Measurements from ENCODE around the gene AOC2. TPM values are rescaled to one million over a fixed set of nuclear protein-coding genes. Genes with fewer than 3 reads are reported as not detected.
A peak's percentile ranks its signal among the peaks of the same experiment; 100 is the strongest.

The AOC2 gene
- polyA plus RNA-seq, 2 of the 4 experiments (the other 2 are of a cell fraction): 1.7 to 2.7 TPM

DNA sequence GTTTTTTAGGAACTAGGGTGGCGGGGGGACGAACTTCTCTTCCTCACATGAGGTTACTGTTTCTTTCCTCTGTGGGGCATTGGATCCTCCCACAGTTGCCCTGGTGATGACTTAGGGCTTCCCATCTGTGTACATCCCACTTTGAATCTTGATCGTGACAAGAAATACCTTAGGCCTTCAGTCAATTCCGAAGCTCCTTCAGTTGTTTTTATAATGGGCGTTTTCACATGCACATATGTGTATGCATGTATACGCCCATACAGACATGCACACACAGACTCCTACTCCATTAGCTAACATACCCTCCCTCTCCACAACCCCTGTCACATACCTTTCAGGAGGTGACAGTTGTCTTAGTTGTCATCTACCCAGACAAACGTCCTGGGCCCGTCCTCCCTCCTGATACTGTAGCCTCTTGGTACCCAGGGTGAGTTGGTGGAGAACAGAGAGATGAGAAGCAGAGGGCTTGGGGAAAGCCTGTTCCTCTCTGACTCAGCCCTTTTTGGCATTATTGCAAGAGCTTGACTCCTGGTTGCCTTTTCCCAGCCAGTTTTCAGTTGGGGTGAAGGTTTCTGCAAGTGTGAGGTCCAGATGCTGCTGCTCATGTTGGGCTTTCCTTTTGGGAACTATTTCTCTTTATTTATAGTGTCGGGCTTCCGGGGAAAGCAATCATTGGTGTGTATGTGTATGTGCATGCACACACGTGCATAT, 2.2 kb upstream of the AOC2 start:
- FAIRE-seq (peak; percentile 74), ATAC-seq (0 out of 6 replicates have a peak, but pooled peaks of 1 of the 2 experiments have one; percentile 6), DNase-seq (ENCODE audit: low read depth in 1 of 2, low spot score in 1 of 2) (no peak)
- POLR2A ChIA-PET: interaction anchor here (1.7 to 1.8 kb wide), 2 partner anchors 18 to 156 kb away, joined by 5 to 6 read pairs; partner anchors contain the start of genes BECN1 and RPL27
- H3K27ac ChIP-seq: no peak overlapping the region
- no peak overlapping the region for H3K4me2 ChIP-seq
- 80% methylated on average over 11 of the region's 11 CpGs for WGBS (ENCODE audit: missing lambda C conversion rate)
- H3K4me1 ChIP-seq: no peaks in the 10 kb centered on the region
- CTCF ChIA-PET: interaction anchor here (0.9 to 20.4 kb wide), 29 partner anchors 8 to 352 kb away, joined by 3 to 372 read pairs (median 14); partner anchors contain the start of genes AARSD1, BECN1, PSME3 and RPL27
- TF ChIP-seq, protein P1, sequence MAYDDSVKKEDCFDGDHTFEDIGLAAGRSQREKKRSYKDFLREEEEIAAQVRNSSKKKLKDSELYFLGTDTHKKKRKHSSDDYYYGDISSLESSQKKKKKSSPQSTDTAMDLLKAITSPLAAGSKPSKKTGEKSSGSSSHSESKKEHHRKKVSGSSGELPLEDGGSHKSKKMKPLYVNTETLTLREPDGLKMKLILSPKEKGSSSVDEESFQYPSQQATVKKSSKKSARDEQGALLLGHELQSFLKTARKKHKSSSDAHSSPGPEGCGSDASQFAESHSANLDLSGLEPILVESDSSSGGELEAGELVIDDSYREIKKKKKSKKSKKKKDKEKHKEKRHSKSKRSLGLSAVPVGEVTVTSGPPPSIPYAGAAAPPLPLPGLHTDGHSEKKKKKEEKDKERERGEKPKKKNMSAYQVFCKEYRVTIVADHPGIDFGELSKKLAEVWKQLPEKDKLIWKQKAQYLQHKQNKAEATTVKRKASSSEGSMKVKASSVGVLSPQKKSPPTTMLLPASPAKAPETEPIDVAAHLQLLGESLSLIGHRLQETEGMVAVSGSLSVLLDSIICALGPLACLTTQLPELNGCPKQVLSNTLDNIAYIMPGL (CRISPR knock-in tag; IDR thresholded peaks at IDR 0.05; ENCODE audit: borderline replicate concordance): no peak
- no peak for TF ChIP-seq EHF (CRISPR knock-in tag; IDR thresholded peaks at IDR 0.05)
- TF ChIP-seq ZFP36 (IDR thresholded peaks at IDR 0.05; ENCODE audit: borderline replicate concordance, partially characterized antibody): no peak
- TF ChIP-seq JUNB (IDR thresholded peaks at IDR 0.05): no peak
- TF ChIP-seq NPAS2 (CRISPR knock-in tag; IDR thresholded peaks at IDR 0.05; ENCODE audit: borderline replicate concordance): no peak
- no peak for TF ChIP-seq CBX8 (IDR thresholded peaks at IDR 0.05)
- TF ChIP-seq POLR2A (IDR thresholded peaks at IDR 0.05; ENCODE audit: low read length): no peak
- no peak for TF ChIP-seq ESRRA (IDR thresholded peaks at IDR 0.05; ENCODE audit: borderline replicate concordance, low read length)
- no peak for TF ChIP-seq SMC3 (IDR thresholded peaks at IDR 0.05)
- no peak for TF ChIP-seq PHF8 (IDR thresholded peaks at IDR 0.05; ENCODE audit: borderline replicate concordance, low read depth)
- TF ChIP-seq, protein P2, sequence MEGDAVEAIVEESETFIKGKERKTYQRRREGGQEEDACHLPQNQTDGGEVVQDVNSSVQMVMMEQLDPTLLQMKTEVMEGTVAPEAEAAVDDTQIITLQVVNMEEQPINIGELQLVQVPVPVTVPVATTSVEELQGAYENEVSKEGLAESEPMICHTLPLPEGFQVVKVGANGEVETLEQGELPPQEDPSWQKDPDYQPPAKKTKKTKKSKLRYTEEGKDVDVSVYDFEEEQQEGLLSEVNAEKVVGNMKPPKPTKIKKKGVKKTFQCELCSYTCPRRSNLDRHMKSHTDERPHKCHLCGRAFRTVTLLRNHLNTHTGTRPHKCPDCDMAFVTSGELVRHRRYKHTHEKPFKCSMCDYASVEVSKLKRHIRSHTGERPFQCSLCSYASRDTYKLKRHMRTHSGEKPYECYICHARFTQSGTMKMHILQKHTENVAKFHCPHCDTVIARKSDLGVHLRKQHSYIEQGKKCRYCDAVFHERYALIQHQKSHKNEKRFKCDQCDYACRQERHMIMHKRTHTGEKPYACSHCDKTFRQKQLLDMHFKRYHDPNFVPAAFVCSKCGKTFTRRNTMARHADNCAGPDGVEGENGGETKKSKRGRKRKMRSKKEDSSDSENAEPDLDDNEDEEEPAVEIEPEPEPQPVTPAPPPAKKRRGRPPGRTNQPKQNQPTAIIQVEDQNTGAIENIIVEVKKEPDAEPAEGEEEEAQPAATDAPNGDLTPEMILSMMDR (IDR thresholded peaks at IDR 0.05): no peak
- TF ChIP-seq EHMT2 (IDR thresholded peaks at IDR 0.05; ENCODE audit: low read depth): no peak
- TF ChIP-seq ZC3H11A (IDR thresholded peaks at IDR 0.05): no peak
- TF ChIP-seq, protein P3, sequence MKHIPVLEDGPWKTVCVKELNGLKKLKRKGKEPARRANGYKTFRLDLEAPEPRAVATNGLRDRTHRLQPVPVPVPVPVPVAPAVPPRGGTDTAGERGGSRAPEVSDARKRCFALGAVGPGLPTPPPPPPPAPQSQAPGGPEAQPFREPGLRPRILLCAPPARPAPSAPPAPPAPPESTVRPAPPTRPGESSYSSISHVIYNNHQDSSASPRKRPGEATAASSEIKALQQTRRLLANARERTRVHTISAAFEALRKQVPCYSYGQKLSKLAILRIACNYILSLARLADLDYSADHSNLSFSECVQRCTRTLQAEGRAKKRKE (CRISPR knock-in tag; IDR thresholded peaks at IDR 0.05; ENCODE audit: low read depth): no peak
- H3K4me3 ChIP-seq: no peak overlapping the region
- no peaks in the 10 kb centered on the region for H3K9me3 ChIP-seq

DNA sequence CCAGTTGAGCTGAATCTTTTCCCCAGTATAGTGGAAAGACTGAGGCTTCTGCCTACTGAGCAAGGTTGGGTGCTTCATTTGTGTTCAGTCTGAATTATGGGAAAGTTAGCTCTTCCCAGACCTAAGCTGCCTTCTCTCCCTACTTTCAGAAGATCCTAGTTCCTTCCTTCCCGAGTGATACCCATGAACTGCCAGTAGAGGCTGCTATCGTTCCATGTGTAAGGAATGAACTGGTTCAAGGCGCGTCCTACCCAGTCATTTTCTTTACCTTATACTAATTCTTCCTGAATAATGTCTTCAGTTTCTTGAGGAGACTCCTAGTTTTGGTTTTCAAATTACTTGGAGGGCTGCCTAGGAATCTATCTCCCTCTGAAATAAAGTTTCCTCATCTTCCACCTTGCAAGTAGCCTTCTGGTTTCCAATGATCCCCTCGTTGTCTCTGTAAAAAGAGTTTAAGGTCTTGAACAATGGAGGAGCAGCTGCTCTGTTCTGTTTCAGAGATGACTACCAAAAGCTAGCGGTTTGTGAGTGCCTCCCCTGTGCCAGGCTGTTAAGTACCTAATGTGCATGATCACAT, 934 bp upstream of the AOC2 start:
- Histone ChIP-seq H3K4me3 (no peak overlapping the region), H3K4me2 (no peak overlapping the region), H3K4me1 (no peaks in the 10 kb centered on the region), H3K27ac (no peak overlapping the region), H3K9me3 (no peaks in the 10 kb centered on the region)
- peak; percentile 80 to 85 for ATAC-seq
- ChIA-PET CTCF (interaction anchor here (0.6 to 20.4 kb wide), 56 partner anchors 10 to 351 kb away, joined by 3 to 372 read pairs (median 5); partner anchors contain the start of genes AARSD1, BECN1, PSME3 and RPL27), POLR2A (interaction anchor here (1.1 to 1.8 kb wide), 4 partner anchors 10 to 155 kb away, joined by 5 to 6 read pairs (median 5); partner anchors contain the start of genes BECN1, PSME3 and RPL27)
- 35% methylated on average over 6 of the region's 6 CpGs for WGBS (ENCODE audit: missing lambda C conversion rate)
- TF ChIP-seq HDAC2 (IDR thresholded peaks at IDR 0.05) (no peak), ZC3H11A (IDR thresholded peaks at IDR 0.05) (no peak), TP53 (CRISPR knock-in tag; IDR thresholded peaks at IDR 0.05) (no peak), SMC3 (IDR thresholded peaks at IDR 0.05) (peak; percentile 95), RAD21 (conservative IDR thresholded peaks at IDR 0.05 in 1 of 2, IDR thresholded peaks at IDR 0.05 in 1 of 2) (peak; percentile 96 to 99), ESRRA (IDR thresholded peaks at IDR 0.05; ENCODE audit: borderline replicate concordance, low read length) (no peak), RARB (CRISPR knock-in tag; IDR thresholded peaks at IDR 0.05) (no peak)
- TF ChIP-seq, protein P1 (CRISPR knock-in tag; IDR thresholded peaks at IDR 0.05; ENCODE audit: borderline replicate concordance): no peak
- TF ChIP-seq, protein P4, sequence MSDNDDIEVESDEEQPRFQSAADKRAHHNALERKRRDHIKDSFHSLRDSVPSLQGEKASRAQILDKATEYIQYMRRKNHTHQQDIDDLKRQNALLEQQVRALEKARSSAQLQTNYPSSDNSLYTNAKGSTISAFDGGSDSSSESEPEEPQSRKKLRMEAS (IDR thresholded peaks at IDR 0.05): no peak
- TF ChIP-seq, protein P2 (IDR thresholded peaks at IDR 0.05): peak; percentile 99
- peak; percentile 90 for FAIRE-seq
- DNase-seq (ENCODE audit: low read depth in 1 of 2, low spot score in 1 of 2): peak; percentile 82 to 91
